Amygdala (tissue), 56 donors: ENCODE measurements around the gene HDLBP.
"Not testable (repeated sequence)": the region's sequence is repeated elsewhere in the genome, so short reads cannot be mapped to it uniquely, and the experiment has no call there.

Experiments used
- DNase-seq, 56 donors: peaks; one replicate each; lab custom pipeline; 2025; lab: John Stamatoyannopoulos, UW

The HDLBP gene

DNA sequence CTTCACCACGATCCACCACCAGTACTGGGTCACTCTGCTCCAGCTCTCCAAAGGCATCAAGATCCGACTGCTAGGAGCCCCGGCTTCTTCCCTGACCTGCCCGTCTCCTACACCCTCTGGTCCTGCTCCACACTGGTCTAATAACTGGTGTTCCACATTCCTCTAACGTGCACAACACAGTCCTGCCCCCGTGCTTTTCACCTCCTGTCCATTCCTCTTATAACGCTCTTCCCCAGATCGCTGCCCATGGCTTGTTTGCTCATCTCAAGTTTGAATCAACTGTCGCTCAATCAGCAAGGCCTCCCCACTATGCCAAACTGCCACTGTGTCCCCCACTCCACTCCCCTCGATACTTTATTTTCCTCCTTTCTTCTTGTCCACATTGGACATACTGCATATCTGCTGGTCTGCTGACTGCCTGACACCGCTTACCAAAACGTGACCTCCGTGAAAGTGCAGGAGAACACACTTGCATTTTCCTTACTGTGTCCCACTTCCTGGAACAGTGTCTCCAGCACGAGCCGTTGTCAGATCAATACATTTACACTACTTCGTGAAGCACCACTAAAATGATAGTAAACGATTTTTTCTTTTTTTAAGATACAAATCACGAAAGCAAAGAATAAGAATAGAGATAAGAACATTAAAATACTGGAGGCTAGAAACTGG is 6.5 kb downstream of the HDLBP start:
- no peak for DNase-seq

DNA sequence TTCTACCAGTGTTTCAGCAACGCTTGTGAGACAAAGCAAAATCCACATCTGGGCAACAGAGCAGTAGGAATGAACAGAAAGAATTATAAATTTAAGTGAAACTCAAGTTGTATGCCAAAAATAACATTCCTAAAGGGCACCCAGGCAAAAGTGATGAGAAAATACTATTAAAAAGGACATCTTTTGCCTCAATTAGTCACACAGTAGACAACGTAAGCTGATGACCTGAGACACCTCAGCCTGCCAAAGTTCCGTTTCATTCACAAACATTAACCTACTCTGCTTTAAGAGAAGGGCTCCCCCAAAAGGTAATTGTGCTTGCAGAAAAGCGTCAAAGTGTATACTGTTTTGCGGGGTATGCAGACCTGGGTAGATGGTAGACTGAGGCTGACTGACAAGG is 7.2 kb downstream of the HDLBP start:
- DNase-seq, result no peak

DNA sequence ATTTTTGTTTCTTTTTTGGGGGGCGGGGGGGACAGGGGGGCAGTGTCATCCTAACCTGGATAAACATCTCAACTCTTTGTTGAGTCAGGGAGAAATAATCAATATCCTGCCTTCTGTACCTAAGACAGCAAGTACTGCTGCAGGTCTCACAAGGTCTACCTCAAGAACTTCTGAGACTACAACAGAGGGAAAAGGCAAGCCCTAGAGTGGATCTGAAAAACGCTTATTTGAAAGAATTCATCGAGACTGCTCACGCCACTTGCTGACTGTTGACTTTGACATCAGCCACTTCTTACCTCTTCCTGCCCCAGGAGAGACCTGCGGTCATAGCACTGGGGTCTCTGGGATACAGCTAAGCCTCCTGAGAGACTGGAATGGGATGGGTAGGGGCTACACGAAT is 8.4 kb downstream of the HDLBP start:
- no peak for DNase-seq

DNA sequence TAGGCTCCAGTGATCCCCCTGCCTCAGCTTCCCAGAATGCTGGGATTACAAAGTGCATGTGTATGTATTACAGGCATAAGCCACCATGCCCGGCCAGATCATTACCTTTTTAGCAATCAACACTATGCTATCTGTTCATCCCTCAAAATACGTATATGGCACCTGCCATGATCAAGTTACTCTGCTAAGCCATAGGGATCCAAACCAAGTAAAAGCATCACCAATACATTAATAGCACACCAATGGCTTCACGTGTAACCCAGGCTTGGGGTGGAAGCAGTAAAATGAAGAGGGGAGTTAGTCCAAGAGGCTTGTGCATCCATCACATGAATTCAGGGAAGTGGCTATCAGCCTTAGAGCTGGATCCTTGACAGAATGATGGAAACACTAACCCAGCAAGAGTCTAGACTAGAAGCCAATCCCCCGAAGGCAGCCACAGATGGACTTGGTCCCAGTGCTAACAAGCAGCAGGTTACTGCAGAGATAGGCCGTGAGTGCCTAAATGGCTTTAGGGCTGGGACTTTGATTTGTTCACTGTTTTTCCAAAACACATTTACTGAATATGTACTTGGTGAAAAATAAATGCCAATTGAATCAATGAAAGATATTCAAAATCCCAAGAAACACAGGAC is 11.3 kb downstream of the HDLBP start:
- no peak for DNase-seq

DNA sequence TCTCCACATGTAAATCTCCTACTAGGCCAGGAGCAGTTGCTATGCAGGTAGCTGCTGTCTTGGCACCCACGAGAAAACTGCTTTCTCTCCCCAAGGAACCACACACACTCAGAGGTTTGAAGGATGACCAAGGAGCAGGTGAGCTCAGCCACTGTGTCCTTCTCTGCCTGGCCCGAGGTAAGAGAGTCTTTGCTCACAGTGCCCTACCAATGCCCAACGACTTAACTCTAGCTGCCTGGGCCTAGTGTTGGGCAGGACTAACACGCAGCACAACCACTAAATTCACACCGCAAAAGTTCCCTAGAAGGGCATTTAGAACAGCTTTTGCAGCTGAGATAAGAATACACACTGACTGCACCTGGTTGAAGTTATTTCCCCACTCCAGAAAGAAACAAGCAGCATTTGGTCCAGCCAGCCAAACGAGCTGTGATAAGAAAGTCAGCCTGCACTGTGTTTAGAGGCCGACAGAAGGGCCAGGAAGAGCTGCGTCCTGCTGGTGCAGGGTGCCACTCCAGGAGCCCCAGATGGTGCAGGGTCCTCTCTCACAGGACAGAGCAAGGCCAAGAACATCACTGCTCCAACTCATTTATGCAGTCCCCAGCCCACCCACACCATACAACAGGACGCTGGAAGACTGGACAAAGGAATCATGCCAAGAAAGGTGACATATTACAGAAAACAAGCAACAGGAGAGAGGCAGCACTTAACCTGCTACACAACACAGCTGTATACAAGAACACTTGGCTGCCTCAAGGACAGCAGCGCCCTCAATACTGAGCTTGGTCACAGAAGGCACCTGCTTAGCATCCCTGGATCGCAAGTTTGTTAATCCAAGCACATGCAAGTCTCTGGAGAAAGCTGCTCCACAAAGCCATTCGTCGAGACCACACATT is 12.5 kb downstream of the HDLBP start:
- DNase-seq, result no peak

DNA sequence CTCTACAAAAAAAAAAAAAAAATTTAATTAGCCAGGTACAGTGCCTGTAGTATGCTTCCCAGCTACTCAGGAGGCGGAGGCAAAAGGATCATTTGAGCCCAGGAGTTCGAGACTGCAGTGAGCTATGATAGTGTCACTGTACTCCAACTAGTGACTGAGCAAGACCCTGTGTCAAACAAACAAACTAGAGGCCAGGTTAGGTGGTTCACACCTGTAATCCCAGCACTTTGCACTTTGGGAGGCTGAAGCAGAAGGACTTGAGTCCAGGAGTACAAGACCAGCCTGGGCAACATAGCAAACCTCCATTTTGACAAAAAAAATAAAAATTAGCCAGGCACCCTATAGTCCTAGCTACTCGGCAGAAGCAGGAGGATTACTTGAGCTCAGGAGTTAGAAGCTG is 13.4 kb downstream of the HDLBP start:
- no peak for DNase-seq

DNA sequence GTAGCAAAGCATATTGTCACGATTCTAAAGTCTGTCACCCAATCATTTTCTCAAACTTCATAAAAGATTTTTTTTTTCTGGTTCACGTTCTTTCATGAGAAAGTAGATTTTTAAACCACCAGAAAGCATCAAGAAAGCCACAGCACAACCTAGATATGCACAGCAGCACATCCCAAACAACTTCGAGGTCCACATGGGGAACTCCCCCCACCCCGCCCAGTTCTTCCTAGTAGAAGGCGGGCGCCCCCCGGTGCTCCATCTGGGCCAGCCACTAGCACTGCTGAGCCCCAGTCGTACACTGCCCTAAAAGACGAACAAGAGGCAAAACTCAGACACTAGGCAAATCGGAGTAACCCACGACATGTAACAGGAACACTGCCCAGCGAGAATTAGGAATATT is 15.5 kb downstream of the HDLBP start:
- peak in 2 of 56 donors; percentile 13 for DNase-seq

DNA sequence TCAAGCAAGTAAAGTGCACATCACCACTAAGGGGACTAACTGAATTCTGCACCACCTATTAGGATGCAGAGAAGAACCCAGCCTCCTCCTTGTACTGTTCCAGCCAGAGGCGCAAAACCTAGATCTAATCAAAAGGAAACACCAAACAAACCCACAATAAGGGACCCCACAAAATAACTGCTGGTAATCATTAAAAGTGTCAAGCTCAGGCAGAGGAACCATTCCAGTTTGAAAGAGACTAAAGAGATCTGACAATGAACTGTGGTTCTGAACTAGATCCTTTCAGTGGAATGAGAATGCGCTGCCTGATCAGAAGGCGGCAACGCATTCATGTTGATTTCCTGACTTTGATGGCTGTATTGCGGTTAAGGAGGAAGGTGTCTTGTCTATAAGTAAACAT is 16.8 kb downstream of the HDLBP start:
- no peak for DNase-seq

DNA sequence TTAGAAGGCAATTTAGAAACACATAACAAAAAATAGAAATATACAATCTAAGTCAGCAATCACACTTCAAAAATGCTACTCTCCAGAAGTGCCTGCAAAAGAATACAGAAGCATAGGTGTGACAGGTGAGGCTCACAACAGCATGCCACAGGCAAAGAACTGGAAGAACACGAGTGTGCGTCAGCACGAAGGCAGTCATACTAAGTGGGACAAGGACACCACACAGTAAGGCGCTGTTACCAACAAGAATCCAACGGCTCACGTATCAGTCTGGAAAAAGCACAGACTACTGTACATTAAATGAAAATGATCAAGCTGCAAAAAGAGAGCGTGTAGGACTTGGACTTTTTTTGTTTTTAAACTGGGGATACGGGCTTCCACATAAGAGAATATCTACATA is 18.7 kb downstream of the HDLBP start:
- no peak for DNase-seq

DNA sequence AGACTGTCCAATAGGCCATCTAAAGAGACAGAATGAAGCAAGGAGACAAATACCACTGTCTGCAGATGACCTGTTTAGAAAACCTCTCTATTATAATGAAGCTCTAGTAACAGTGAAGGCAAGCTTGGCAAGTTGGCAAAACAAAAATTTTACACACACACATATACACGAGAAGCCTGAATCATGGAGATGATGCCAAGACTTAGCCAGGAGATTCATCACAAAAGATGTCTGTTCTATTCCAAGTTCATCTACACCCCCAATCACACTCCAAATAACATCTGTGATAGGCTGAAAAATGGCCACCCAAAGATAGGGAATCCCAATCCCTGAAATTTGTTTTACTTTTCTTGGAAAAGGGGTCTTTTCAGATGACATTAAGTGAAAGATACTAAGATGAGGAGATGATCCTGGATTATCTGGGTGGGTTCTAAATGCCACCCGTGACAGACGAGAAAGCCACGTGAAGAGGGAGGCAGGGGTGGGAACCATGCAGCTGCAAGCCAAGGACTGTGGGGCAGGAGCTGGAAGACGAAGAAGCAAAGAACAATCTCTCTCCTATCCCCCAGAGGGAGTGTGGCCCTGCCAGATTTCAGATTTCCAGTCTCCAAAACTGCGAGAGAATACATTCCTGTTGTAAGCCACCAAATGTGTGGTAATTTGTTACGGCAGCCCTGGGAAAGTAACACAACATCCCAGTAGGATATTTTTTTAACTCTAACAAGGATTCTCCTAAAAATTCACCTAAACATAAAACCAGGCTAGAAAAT is 20.0 kb downstream of the HDLBP start:
- no peak for DNase-seq

DNA sequence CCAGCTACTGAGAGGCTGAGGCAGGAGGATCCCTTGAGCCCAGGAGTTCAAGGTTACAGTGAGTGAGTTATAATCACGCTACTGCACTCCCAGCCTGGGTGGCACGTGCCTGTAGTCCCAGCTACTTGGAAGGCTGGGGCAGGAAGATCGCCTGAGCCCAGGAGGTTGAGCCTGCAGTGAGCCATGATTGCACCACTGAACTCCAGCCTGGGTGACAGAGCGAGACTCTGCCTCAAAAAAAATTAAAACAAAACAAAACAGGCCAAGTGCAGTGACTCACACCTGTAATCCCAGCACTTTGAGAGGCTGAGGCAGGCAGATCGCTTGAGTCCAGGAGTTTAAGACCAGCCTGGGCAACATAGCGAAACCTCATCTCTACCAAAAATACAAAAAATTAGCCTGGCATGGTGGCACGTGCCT is 22.1 kb downstream of the HDLBP start:
- not testable (repeated sequence) for DNase-seq

DNA sequence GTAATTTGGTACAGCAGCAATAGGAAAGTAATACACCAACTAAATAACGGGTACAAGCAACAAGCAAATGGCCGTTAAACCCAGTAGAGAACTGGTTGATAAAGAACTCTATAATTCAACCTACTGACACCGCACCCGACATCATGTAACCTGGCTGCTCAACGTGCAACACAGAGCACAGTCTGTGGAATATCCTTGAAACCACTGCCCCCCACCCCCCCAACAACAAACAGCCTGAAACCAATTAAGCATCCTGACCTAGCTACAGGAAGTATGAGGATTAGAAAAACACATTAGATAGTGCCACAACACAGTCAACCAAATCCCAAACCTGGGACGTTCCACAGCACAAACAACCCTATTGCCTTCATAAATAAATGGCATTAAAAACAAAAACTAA is 23.5 kb downstream of the HDLBP start:
- DNase-seq, result no peak

DNA sequence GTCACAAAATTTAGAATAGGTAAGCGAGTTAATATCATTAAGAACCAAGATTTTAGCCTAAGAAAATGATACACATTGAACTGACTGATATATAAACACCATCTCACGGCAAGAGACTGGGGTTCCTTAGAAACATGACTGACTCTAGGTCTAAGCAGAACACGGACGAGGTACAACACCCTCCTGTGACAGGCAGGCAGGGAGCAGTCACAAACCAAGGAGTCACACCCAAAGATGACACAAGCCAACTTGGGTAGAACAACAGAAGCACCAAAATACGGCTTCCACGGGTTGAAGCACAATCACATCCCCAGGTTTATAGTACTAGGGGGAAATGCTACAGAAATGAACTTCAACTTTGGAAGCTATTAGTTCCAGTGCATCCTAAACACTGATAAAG is 24.3 kb downstream of the HDLBP start:
- no peak for DNase-seq

DNA sequence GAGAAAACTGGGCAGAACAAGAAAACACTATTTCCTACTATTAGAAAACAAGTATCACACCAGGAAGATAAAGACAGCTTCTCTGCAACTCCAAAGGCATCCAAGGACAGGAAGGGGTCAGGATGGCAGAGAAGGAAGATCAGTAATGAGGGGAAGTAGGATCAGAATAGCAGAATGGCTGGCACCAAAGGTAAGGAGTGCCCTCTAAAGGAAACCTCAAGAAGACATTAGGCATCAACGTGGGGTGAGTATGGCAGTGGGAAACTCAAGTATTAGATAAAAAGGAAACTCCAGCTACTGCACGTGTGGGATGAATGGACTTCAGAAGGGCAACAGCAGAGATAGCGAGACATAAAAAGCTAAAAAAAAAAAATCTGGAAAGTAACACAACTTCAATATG is 25.9 kb downstream of the HDLBP start:
- DNase-seq, result no peak

DNA sequence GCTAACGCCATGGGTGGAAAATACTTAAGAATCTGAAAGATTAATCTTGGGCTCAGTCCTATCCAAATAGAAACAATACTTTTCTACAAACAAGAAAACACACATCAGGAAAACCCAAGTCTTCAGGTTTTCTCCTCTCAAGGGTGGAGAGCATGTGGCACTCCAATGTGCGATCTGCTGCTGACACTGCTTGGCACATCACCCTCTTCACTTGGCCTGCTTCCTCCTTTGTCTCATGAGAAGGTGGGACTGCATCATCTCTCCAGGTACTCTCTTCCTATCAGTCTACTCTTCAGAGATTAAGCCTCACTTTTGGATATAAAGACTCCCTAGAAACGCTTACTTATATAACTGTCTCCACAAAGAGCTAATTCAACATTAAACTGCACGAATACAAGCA is 26.4 kb downstream of the HDLBP start:
- DNase-seq, result no peak

DNA sequence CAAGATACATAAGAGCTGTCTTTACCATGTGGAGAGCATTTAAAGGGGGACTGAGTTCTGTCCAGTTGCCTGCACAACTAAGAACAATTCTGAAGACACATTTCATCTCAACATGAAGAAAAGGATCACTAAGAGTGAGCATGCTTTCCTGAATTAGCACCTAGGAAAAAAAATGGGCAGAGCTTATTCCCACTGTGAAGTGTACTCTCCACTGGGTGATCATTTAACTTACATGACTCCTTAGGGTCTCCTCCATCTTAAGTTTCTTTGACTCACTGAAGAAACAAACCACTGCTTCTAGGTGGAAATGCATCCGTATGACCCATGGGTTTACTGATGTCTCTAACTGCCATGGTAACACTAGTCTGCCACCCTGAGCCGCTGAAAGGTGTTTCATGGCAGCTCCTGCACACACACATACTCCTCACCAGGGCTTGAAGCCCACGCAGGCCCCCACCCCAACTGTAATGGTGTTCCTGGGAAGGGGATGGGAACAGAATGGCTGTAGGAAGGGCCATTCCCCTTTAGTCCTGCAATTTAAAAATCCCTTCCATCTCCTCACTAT is 27.1 kb downstream of the HDLBP start:
- no peak for DNase-seq

DNA sequence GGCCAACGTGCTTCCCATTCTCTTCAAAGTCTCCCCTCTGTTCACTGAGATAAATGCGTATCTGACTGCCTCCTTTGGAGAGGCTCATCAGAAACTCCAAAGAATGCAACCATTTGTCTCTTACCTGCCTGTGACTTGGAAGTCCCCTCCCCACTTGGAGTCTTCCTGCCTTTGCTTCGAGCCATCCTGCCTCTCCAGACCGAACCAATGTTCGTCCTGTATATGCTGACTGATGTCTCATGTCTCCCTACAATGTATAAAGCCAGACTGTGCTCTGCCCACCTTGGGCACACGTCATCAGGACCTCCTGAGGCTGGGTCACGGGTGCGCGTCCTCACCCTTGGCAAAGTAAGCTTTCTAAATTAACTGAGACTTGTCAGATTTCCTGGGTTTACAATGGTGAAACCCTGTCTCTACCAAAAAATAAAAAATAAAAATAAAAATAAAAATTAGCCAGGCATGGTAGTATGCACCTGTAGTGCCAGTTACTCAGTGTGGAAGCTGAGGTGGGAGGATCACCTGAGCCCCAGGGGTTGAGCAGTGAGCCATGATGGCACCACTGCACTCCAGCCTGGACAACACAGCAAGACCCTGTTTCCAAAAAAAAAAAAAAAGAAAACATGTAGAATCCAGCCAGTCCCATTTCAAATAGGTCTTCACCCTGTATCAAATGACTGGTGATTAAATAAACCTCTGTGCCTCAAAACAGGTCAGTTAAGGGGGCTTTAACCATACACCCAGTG is 29.0 kb downstream of the HDLBP start:
- DNase-seq, result no peak

DNA sequence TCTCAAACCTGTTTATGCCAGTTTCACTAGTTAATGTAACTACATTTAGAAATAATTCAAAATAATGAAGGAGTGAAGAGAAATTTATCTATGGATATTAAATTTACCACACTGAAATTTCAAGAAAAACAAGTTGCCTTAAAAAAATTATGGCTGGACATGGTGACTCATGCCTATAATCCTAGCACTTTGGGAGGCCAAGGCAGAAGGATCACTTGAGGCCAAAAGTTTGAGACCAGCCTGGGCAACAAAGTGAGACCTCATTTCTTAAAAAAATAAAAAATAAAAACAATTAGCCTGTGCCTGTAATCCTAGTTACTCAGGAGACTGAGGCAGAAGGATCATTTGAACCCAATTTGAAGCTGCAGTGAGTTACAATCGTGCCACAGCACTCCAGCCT is 29.9 kb downstream of the HDLBP start:
- no peak for DNase-seq

DNA sequence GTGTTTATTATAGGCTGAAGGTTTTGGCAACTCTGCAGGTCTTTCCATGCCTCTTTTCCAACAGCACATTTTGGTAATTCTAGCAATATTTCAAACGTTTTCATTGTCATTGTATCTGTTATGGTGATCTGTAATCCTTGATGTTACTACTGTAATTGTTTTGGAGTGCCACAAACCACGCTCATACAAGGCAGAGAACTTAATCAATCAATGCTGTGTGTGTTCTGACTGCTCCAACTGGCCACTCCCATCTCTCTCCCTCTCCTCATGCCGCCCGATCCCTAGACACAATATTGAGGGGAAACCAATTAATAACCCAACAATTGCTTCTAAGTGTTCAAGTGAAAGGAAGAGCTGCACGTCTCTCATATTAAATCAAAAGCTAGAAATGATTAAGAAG is 32.9 kb downstream of the HDLBP start:
- DNase-seq, result no peak

DNA sequence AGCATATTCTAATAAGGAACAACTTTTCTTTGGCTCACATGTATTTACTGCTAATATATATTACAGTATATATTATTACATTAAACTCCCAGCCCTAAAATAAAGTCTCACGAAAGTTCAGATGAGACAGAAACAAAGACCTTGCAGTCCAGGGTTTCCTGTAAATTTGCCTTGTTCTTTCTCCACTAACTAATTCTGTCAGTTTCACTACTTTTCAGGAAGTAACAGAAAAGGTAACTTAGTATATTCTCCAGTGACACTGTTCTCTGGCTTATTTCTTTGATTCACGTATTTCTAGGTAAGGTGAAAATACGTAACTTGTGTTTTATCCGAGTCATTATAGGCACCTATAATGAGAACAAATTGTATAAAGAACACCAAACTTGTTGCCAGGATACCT is 35.2 kb downstream of the HDLBP start:
- no peak for DNase-seq
